HEK293T (cell line): ENCODE measurements around the gene MACO1.

Experiments
- CTBP1 ChIP-seq: fragments of 450-650 bp; IDR thresholded peaks from 2 replicates; pipeline ENCODE4 v1.6.1; 2016; ENCODE audit warnings: borderline replicate concordance
- FOXA1 ChIP-seq: fragments of 450-650 bp; IDR thresholded peaks from 2 replicates; pipeline ENCODE4 v1.6.1; 2016; ENCODE audit warnings: mild to moderate bottlenecking
- FOXK2 ChIP-seq: fragments of 450-650 bp; IDR thresholded peaks from 2 replicates; pipeline ENCODE4 v1.6.1; 2016; ENCODE audit warnings: mild to moderate bottlenecking
- HDGF ChIP-seq: fragments of 450-650 bp; IDR thresholded peaks from 2 replicates; pipeline ENCODE4 v1.6.1; 2017; ENCODE audit warnings: antibody characterized with exemption, borderline replicate concordance
- LEF1 ChIP-seq: fragments of 450-650 bp; IDR thresholded peaks from 2 replicates; pipeline ENCODE4 v1.6.1; 2017; ENCODE audit warnings: mild to moderate bottlenecking, borderline replicate concordance
- NFRKB ChIP-seq: fragments of 450-650 bp; IDR thresholded peaks from 2 replicates; pipeline ENCODE4 v1.6.1; 2016; ENCODE audit warnings: mild to moderate bottlenecking, moderate library complexity
- PKNOX1 ChIP-seq: fragments of 450-650 bp; IDR thresholded peaks from 2 replicates; pipeline ENCODE4 v1.6.1; 2016
- SP1 ChIP-seq: fragments of 450-650 bp; IDR thresholded peaks from 2 replicates; pipeline ENCODE4 v1.6.1; 2017
- SUZ12 ChIP-seq: fragments of 450-650 bp; IDR thresholded peaks from 2 replicates; pipeline ENCODE4 v1.6.1; 2016; ENCODE audit warnings: mild to moderate bottlenecking
- TARDBP ChIP-seq: fragments of 450-650 bp; IDR thresholded peaks from 2 replicates; pipeline ENCODE4 v1.6.1; 2016
- ZNF384 ChIP-seq: fragments of 450-650 bp; IDR thresholded peaks from 2 replicates; pipeline ENCODE4 v1.6.1; 2016

- TF ChIP-seq FOXK2 (no peak), TARDBP (no peak), HDGF (no peak), SP1 (no peak), LEF1 (no peak), SUZ12 (no peak), CTBP1 (no peak), NFRKB (no peak), ZNF384 (no peak), FOXA1 (no peak), PKNOX1 (no peak)
These were observed 91.4 kb downstream of the MACO1 start for GRCh38 chr1:25522031-25522655.
